KMS-11 (cell line): ENCODE data around the gene IGLL5.

Experiments used
- H2AFZ ChIP-seq: fragments of 200-600 bp; sonication (generic); 2 replicates; pipeline ENCODE4 v1.6.1; 2016; ENCODE audit warnings: antibody characterized with exemption, mixed run types, low read depth
- H3K27ac ChIP-seq: fragments of 200-600 bp; sonication (generic); 2 replicates; pipeline ENCODE4 v1.6.1; 2016; ENCODE audit warnings: mild to moderate bottlenecking, mixed run types
- H3K27me3 ChIP-seq: fragments of 200-600 bp; sonication (generic); 2 replicates; pipeline ENCODE4 v1.6.1; 2017; ENCODE audit warnings: mild to moderate bottlenecking, low read depth, mixed run types, moderate library complexity; ENCODE audit not compliant: insufficient read depth
- H3K36me3 ChIP-seq: fragments of 200-600 bp; sonication (generic); 2 replicates; pipeline ENCODE4 v1.6.1; 2017; ENCODE audit warnings: mild to moderate bottlenecking, mixed run types; ENCODE audit not compliant: insufficient read depth
- H3K4me1 ChIP-seq: fragments of 200-600 bp; sonication (generic); 2 replicates; pipeline ENCODE4 v1.6.1; 2016; ENCODE audit warnings: mild to moderate bottlenecking, low read depth, mixed run types; ENCODE audit not compliant: poor library complexity, severe bottlenecking
- H3K4me2 ChIP-seq: fragments of 200-600 bp; sonication (generic); 2 replicates; pipeline ENCODE4 v1.7.0; 2016; ENCODE audit warnings: mild to moderate bottlenecking, mixed run types
- H3K4me3 ChIP-seq: fragments of 200-600 bp; sonication (generic); IDR thresholded peaks from 2 replicates; pipeline ENCODE4 v1.6.1; 2017; ENCODE audit warnings: low read depth, low read length, mixed read lengths; ENCODE audit not compliant: insufficient read depth
- H3K79me2 ChIP-seq: fragments of 200-600 bp; sonication (generic); 2 replicates; pipeline ENCODE4 v1.6.1; 2016; ENCODE audit warnings: low read depth, mixed run types; ENCODE audit not compliant: insufficient read depth
- H3K9ac ChIP-seq: fragments of 200-600 bp; sonication (generic); 2 replicates; pipeline ENCODE4 v1.6.1; 2016; ENCODE audit warnings: mild to moderate bottlenecking, mixed run types
- H4K20me1 ChIP-seq: fragments of 200-600 bp; sonication (generic); 2 replicates; pipeline ENCODE4 v1.6.1; 2016; ENCODE audit warnings: mild to moderate bottlenecking, mixed run types; ENCODE audit not compliant: insufficient read depth
- CTCF ChIP-seq: fragments of 200-600 bp; sonication (generic); conservative IDR thresholded peaks from 2 replicates; pipeline ENCODE4 v1.6.1; 2017; ENCODE audit warnings: low read depth, mild to moderate bottlenecking, antibody characterized with exemption, low read length, moderate library complexity, mixed read lengths

IGLL5 gene

DNA sequence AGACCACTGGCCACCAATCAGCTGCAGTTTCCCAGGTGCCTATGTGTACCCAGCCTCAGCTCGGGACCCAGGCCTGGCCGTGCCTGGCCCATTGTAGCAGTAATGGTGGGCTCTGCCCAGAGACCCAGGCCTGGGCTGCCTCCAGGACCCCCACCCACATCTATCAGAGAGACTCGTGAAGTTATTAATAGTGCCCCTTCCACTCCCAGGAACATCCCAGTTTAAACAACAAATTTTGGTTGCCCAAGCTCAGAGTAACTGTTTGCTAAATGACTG, 42.5 kb downstream of the IGLL5 start:
- Histone ChIP-seq H3K4me2 (peak overlapping the region; percentile 75), H3K36me3 (no peaks in the 10 kb centered on the region), H3K79me2 (no peaks in the 10 kb centered on the region), H4K20me1 (no peaks in the 10 kb centered on the region), H2AFZ (no peak overlapping the region), H3K27ac (peak overlapping the region; percentile 80), H3K4me3 (no peak overlapping the region), H3K4me1 (peaks cover 98% of the 10 kb centered on the region), H3K27me3 (no peaks in the 10 kb centered on the region), H3K9ac (peak overlapping the region; percentile 44; the same call in 1 of the 2 replicates)
- no peak for TF ChIP-seq CTCF

DNA sequence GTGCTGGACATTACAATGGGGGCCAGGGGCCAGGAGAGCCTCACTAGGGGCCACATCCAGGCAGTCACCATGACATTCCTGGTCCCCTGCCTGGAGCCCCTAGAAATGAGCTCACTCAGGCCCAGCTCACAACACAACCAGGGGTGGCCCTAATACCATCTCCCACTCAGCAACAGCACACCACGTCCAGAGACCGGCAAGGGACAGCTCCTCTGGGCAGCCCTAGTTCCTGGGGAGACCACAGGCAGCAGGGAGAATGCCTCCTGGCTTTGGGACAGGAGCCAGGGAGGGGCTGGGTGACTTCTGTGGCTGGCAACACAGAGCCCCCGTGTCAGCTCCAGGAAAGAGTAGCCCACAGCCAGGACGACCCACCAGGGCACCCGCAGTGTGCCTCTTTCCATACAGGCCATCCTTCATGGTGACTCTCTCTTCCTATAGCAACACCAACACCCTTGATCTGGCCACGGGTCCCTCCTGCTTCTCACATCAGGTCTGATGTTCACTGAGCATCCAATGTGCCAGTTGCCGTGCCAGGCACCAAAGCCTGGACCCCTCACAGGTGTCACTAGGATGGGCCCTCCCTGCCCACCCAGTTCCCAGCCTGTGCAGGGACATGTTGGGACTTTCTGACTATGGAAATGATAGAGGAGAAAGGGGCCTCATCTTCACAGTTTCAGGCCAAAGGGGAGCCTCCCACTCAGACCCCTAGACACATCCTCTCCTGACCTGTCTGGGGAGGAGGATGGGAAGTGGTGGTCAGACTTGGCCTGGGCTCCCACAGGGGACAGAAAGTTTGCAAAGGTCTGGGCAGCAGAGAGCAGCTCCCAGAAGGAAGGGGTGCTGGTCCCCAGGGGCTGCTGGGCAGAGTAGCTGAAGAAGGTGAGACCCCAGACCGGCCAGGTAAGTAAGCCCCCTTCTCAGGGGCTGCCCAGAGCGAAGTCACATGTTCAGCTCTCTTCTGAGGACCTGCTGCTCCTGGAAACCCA, 43.2 kb downstream of the IGLL5 start:
- H3K9ac ChIP-seq = peak overlapping the region; percentile 44; the same call in 1 of the 2 replicates
- peak overlapping the region; percentile 75 for H3K4me2 ChIP-seq
- no peaks in the 10 kb centered on the region for H3K36me3 ChIP-seq
- no peak overlapping the region for H2AFZ ChIP-seq
- H3K27me3 ChIP-seq = no peaks in the 10 kb centered on the region
- no peak overlapping the region for H3K4me3 ChIP-seq
- H3K79me2 ChIP-seq = no peaks in the 10 kb centered on the region
- TF ChIP-seq CTCF = no peak
- H4K20me1 ChIP-seq = no peaks in the 10 kb centered on the region
- H3K27ac ChIP-seq = peak overlapping the region; percentile 80
- H3K4me1 ChIP-seq = peaks cover 96% of the 10 kb centered on the region

GRCh38 chr22:22931557-22932270, 44.1 kb downstream of the IGLL5 start:
- Histone ChIP-seq H3K4me1 (peaks cover 96% of the 10 kb centered on the region), H3K4me2 (peak overlapping the region; percentile 75), H3K79me2 (no peaks in the 10 kb centered on the region), H3K36me3 (no peaks in the 10 kb centered on the region), H3K27ac (peak overlapping the region; percentile 80), H2AFZ (no peak overlapping the region), H4K20me1 (no peaks in the 10 kb centered on the region), H3K4me3 (no peak overlapping the region), H3K27me3 (no peaks in the 10 kb centered on the region), H3K9ac (peak overlapping the region; percentile 44; the same call in 1 of the 2 replicates)
- TF ChIP-seq CTCF = no peak

- no peak for TF ChIP-seq CTCF
- H4K20me1 ChIP-seq = no peaks in the 10 kb centered on the region
- peak overlapping the region; percentile 75 for H3K4me2 ChIP-seq
- no peak overlapping the region for H3K4me3 ChIP-seq
- peaks cover 97% of the 10 kb centered on the region for H3K4me1 ChIP-seq
- H3K79me2 ChIP-seq = no peaks in the 10 kb centered on the region
- peak overlapping the region; percentile 44; the same call in 1 of the 2 replicates for H3K9ac ChIP-seq
- no peak overlapping the region for H2AFZ ChIP-seq
- H3K36me3 ChIP-seq = no peaks in the 10 kb centered on the region
- H3K27ac ChIP-seq = peak overlapping the region; percentile 80
- no peaks in the 10 kb centered on the region for H3K27me3 ChIP-seq
Observed at GRCh38 chr22:22932512-22932941, 44.9 kb downstream of the IGLL5 start.
